ENCODE measurements around the gene ACTN4. TPM values are rescaled to one million over a fixed set of nuclear protein-coding genes. Genes with fewer than 3 reads are reported as not detected.

The ACTN4 gene
- total and polyA plus RNA-seq, 4 experiments from 2014 or later, result 4.0 to 155 (median 87.9) TPM

GRCh38 chr19:38727306-38727867 is 79.9 kb downstream of the ACTN4 start:
- intact Hi-C loops (cut with micrococcal nuclease), result loop anchor here (5.0 kb wide), 1 partner anchor 160 kb away; no protein-coding TSS in a partner anchor
- Histone ChIP-seq H3K27me3 (ENCODE audit: insufficient read depth, low read length) (no peaks in the 10 kb centered on the region), H3K4me3 (ENCODE audit: low read length in 2 of 2) (no peak overlapping the region), H3K27ac (ENCODE audit: low read depth, low read length) (no peak overlapping the region), H3K36me3 (ENCODE audit: insufficient read depth, low read length) (peaks cover 34% of the 10 kb centered on the region), H3K9me3 (ENCODE audit: control insufficient read depth in 1 of 2, low read length in 2 of 2) (no peaks in the 10 kb centered on the region), H3K4me1 (ENCODE audit: insufficient read depth, low read length) (peaks cover 5% of the 10 kb centered on the region)
- POLR2A ChIA-PET (ENCODE audit: partially characterized antibody), result no interaction called here
- H3K9me3 Mint-ChIP-seq, result no peaks in the 10 kb centered on the region
- CTCF ChIA-PET (ENCODE audit: partially characterized antibody), result interaction anchor here (1.6 kb wide), 1 partner anchor 160 kb away, joined by 4 read pairs; no protein-coding TSS in a partner anchor
- peaks cover 5 to 48% of the 10 kb centered on the region in 2 donors for H3K36me3 Mint-ChIP-seq
- peaks cover 7 to 37% (median 12%) of the 10 kb centered on the region in 4 donors for H3K4me1 Mint-ChIP-seq
- H3K27ac Mint-ChIP-seq, result peak overlapping the region in 2 of 7 donors; percentile 30
- DNase-seq, result no peak
- H3K27me3 Mint-ChIP-seq, result no peaks in the 10 kb centered on the region
- H3K4me3 Mint-ChIP-seq, result no peak overlapping the region

GRCh38 chr19:38727868-38728660 is 80.6 kb downstream of the ACTN4 start:
- H3K27ac ChIP-seq (ENCODE audit: low read depth, low read length), result no peak overlapping the region
- ChIA-PET CTCF (ENCODE audit: partially characterized antibody) (interaction anchor here (1.0 to 1.6 kb wide), 3 partner anchors 52 to 325 kb away, joined by 3 to 4 read pairs (median 3); partner anchors contain the start of gene FAM98C), POLR2A (ENCODE audit: partially characterized antibody) (no interaction called here)
- peaks cover 27% of the 10 kb centered on the region for H3K36me3 ChIP-seq (ENCODE audit: insufficient read depth, low read length)
- no peaks in the 10 kb centered on the region for H3K27me3 ChIP-seq (ENCODE audit: insufficient read depth, low read length)
- Mint-ChIP-seq H3K4me3 (no peak overlapping the region), H3K9me3 (no peaks in the 10 kb centered on the region), H3K36me3 (peaks cover 5 to 51% of the 10 kb centered on the region in 2 donors), H3K27ac (peak overlapping the region in 3 of 7 donors; percentile 30 to 59 (median 30)), H3K27me3 (no peaks in the 10 kb centered on the region), H3K4me1 (peaks cover 7 to 44% (median 15%) of the 10 kb centered on the region in 4 donors)
- H3K9me3 ChIP-seq (ENCODE audit: control insufficient read depth in 1 of 2, low read length in 2 of 2), result no peaks in the 10 kb centered on the region
- intact Hi-C loops (cut with micrococcal nuclease), result loop anchor here (5.0 kb wide), 1 partner anchor 159 kb away; no protein-coding TSS in a partner anchor
- DNase-seq, result no peak
- no peak overlapping the region for H3K4me3 ChIP-seq (ENCODE audit: low read length in 2 of 2)
- peaks cover 5% of the 10 kb centered on the region for H3K4me1 ChIP-seq (ENCODE audit: insufficient read depth, low read length)

GRCh38 chr19:38728752-38729541 is 81.5 kb downstream of the ACTN4 start:
- ChIA-PET POLR2A (ENCODE audit: partially characterized antibody) (no interaction called here), CTCF (ENCODE audit: partially characterized antibody) (interaction anchor here (0.7 to 1.5 kb wide), 3 partner anchors 53 to 326 kb away, joined by 3 read pairs; partner anchors contain the start of gene FAM98C)
- Mint-ChIP-seq H3K27me3 (no peaks in the 10 kb centered on the region), H3K36me3 (peaks cover 5 to 43% of the 10 kb centered on the region in 2 donors), H3K9me3 (no peaks in the 10 kb centered on the region), H3K4me3 (no peak overlapping the region), H3K27ac (peak overlapping the region in 2 of 7 donors; percentile 7 to 30), H3K4me1 (peaks cover 9 to 53% (median 21%) of the 10 kb centered on the region in 4 donors)
- intact Hi-C loops (cut with micrococcal nuclease), result loop anchor here (1.0 to 5.0 kb wide), 2 partner anchors 158 to 201 kb away; partner anchors contain the start of genes MRPS12 and SARS2
- Histone ChIP-seq H3K27me3 (ENCODE audit: insufficient read depth, low read length) (no peaks in the 10 kb centered on the region), H3K36me3 (ENCODE audit: insufficient read depth, low read length) (peaks cover 18% of the 10 kb centered on the region), H3K4me3 (ENCODE audit: low read length in 2 of 2) (no peak overlapping the region), H3K27ac (ENCODE audit: low read depth, low read length) (no peak overlapping the region), H3K9me3 (ENCODE audit: control insufficient read depth in 1 of 2, low read length in 2 of 2) (no peaks in the 10 kb centered on the region), H3K4me1 (ENCODE audit: insufficient read depth, low read length) (peaks cover 11% of the 10 kb centered on the region)
- no peak for DNase-seq

- Histone ChIP-seq H3K27me3 (ENCODE audit: insufficient read depth, low read length) (no peaks in the 10 kb centered on the region), H3K9me3 (ENCODE audit: control insufficient read depth in 1 of 2, low read length in 2 of 2) (no peaks in the 10 kb centered on the region), H3K4me3 (ENCODE audit: low read length in 2 of 2) (no peak overlapping the region), H3K36me3 (ENCODE audit: insufficient read depth, low read length) (peaks cover 14% of the 10 kb centered on the region), H3K27ac (ENCODE audit: low read depth, low read length) (no peak overlapping the region), H3K4me1 (ENCODE audit: insufficient read depth, low read length) (peaks cover 20% of the 10 kb centered on the region)
- Mint-ChIP-seq H3K27ac (peak overlapping the region; percentile 19 to 88 (median 61)), H3K4me1 (peaks cover 16 to 62% (median 29%) of the 10 kb centered on the region in 4 donors), H3K27me3 (no peaks in the 10 kb centered on the region), H3K9me3 (no peaks in the 10 kb centered on the region), H3K4me3 (no peak overlapping the region), H3K36me3 (peaks cover 1 to 40% of the 10 kb centered on the region in 2 donors)
- POLR2A ChIA-PET (ENCODE audit: partially characterized antibody), result no interaction called here
- intact Hi-C loops (cut with micrococcal nuclease), result loop anchor here (1.0 to 5.0 kb wide), 3 partner anchors 157 to 328 kb away; partner anchors contain the start of genes FAM98C, MRPS12 and SARS2
- DNase-seq, result peak; percentile 67 to 73 (median 70)
- CTCF ChIA-PET (ENCODE audit: partially characterized antibody), result interaction anchor here (0.7 to 2.3 kb wide), 7 partner anchors 40 to 327 kb away, joined by 3 to 13 read pairs (median 3); partner anchors contain the start of genes FAM98C, MRPS12 and SARS2
These were observed 82.4 kb downstream of the ACTN4 start for GRCh38 chr19:38729653-38730469.

- intact Hi-C loops (cut with micrococcal nuclease), result loop anchor here (5.0 kb wide), 1 partner anchor 328 kb away; the partner anchor contains the start of gene FAM98C
- no peaks in the 10 kb centered on the region for H3K9me3 ChIP-seq (ENCODE audit: control insufficient read depth in 1 of 2, low read length in 2 of 2)
- CTCF ChIA-PET (ENCODE audit: partially characterized antibody), result interaction anchor here (0.7 to 2.3 kb wide), 6 partner anchors 41 to 327 kb away, joined by 3 to 13 read pairs (median 4); partner anchors contain the start of genes FAM98C, MRPS12 and SARS2
- no peak overlapping the region for H3K4me3 ChIP-seq (ENCODE audit: low read length in 2 of 2)
- H3K4me1 ChIP-seq (ENCODE audit: insufficient read depth, low read length), result peaks cover 25% of the 10 kb centered on the region
- Mint-ChIP-seq H3K4me3 (no peak overlapping the region), H3K27me3 (no peaks in the 10 kb centered on the region), H3K36me3 (peaks cover 0 to 38% of the 10 kb centered on the region in 2 donors), H3K9me3 (no peaks in the 10 kb centered on the region), H3K27ac (peak overlapping the region in 4 of 7 donors; percentile 51 to 81 (median 66)), H3K4me1 (peaks cover 18 to 68% (median 33%) of the 10 kb centered on the region in 4 donors)
- H3K27ac ChIP-seq (ENCODE audit: low read depth, low read length), result no peak overlapping the region
- peaks cover 11% of the 10 kb centered on the region for H3K36me3 ChIP-seq (ENCODE audit: insufficient read depth, low read length)
- POLR2A ChIA-PET (ENCODE audit: partially characterized antibody), result no interaction called here
- DNase-seq, result no peak
- H3K27me3 ChIP-seq (ENCODE audit: insufficient read depth, low read length), result no peaks in the 10 kb centered on the region
These were observed 83.0 kb downstream of the ACTN4 start for GRCh38 chr19:38730470-38730730.

Measured in CD4-positive, alpha-beta memory T cell (primary cell).